NCI-H187 treated with DMSO at 0.1 percent for 48 hours (cell line): ENCODE measurements around the gene CEP350.

ENCODE experiments used
- DNase-seq: peaks from one replicate; lab custom pipeline; 2025; lab: John Stamatoyannopoulos, UW

Gene CEP350

GRCh38 chr1:180066150-180066549 is 111.5 kb downstream of the CEP350 start:
- DNase-seq: no peak

- no peak for DNase-seq
Observed at GRCh38 chr1:180070286-180070685, 115.7 kb downstream of the CEP350 start.

- DNase-seq: no peak
Observed at GRCh38 chr1:180071759-180072158, 117.1 kb downstream of the CEP350 start.

- no peak for DNase-seq
Observed at GRCh38 chr1:180080439-180080838, 125.8 kb downstream of the CEP350 start.

GRCh38 chr1:180081474-180081873 is 126.9 kb downstream of the CEP350 start:
- no peak for DNase-seq

GRCh38 chr1:180083164-180083563 is 128.6 kb downstream of the CEP350 start:
- no peak for DNase-seq

GRCh38 chr1:180084867-180085266 is 130.3 kb downstream of the CEP350 start:
- no peak for DNase-seq

- no peak for DNase-seq
Observed at GRCh38 chr1:180085331-180085730, 130.7 kb downstream of the CEP350 start.

- DNase-seq: no peak
Observed at GRCh38 chr1:180092931-180093650, 138.5 kb downstream of the CEP350 start.

- DNase-seq: peak; percentile 24
Observed at GRCh38 chr1:180094705-180095295, 140.2 kb downstream of the CEP350 start.

- no peak for DNase-seq
Observed at GRCh38 chr1:180096584-180097325, 142.1 kb downstream of the CEP350 start.

- DNase-seq: no peak
Observed at GRCh38 chr1:180097326-180097605, 142.7 kb downstream of the CEP350 start.

GRCh38 chr1:180101411-180101810 is 146.8 kb downstream of the CEP350 start:
- no peak for DNase-seq

- DNase-seq: no peak
Observed at GRCh38 chr1:180103819-180104218, 149.2 kb downstream of the CEP350 start.

- no peak for DNase-seq
Observed at GRCh38 chr1:180112091-180112490, 157.5 kb downstream of the CEP350 start.

- DNase-seq: no peak
Observed at GRCh38 chr1:180112984-180113647, 158.5 kb downstream of the CEP350 start.

- DNase-seq: no peak
Observed at GRCh38 chr1:180114396-180114945, 159.9 kb downstream of the CEP350 start.

GRCh38 chr1:180116964-180117763 is 162.6 kb downstream of the CEP350 start:
- DNase-seq: no peak

- no peak for DNase-seq
Observed at GRCh38 chr1:180117764-180118116, 163.1 kb downstream of the CEP350 start.

GRCh38 chr1:180119837-180120236 is 165.2 kb downstream of the CEP350 start:
- no peak for DNase-seq

GRCh38 chr1:180123463-180123936 is 168.9 kb downstream of the CEP350 start:
- no peak for DNase-seq

GRCh38 chr1:180130651-180131050 is 176.0 kb downstream of the CEP350 start:
- no peak for DNase-seq
